HG02885 (cell line): ENCODE data around the gene MRPL42.
"Not testable (repeated sequence)": the region's sequence is repeated elsewhere in the genome, so short reads cannot be mapped to it uniquely, and the experiment has no call there.

Source experiments
- ATAC-seq: cut with Tn5 transposase; IDR thresholded peaks from one replicate; pipeline ENCODE4 v1.9.1; 2021; ENCODE audit warnings: mild to moderate bottlenecking; ENCODE audit not compliant: unreplicated experiment, poor library complexity

The MRPL42 gene

DNA sequence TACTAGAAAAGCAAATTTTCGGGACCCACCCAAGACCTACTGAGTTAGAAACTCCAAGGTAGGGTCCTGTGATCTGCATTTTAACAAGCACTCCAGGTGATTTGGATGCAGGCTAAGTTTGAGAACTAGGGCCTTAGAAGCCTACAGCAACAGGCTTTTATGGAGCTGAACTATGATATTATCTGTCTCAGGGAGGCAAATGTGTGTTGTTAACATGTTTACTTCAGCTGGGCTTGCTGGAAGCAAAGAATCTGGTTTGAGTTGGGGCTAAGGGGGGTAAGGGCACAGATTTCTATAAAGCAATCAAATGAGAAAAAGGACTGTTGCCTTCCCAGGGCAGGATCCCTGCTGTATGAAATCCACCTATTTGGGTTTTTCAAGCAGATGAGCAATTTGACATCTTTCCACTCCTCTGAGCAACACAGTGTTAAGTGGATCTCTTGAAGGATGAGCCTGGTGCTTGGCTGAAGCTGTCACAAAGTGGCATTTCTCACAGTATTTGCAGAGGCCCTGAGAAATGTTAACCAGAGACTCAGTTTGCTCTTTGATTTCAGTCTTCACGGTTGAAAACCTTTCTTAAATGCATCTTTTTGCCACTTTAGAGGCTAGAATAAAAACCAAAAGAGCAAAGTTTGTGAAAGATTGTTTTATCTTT, 68.9 kb downstream of the MRPL42 start:
- ATAC-seq, result no peak

DNA sequence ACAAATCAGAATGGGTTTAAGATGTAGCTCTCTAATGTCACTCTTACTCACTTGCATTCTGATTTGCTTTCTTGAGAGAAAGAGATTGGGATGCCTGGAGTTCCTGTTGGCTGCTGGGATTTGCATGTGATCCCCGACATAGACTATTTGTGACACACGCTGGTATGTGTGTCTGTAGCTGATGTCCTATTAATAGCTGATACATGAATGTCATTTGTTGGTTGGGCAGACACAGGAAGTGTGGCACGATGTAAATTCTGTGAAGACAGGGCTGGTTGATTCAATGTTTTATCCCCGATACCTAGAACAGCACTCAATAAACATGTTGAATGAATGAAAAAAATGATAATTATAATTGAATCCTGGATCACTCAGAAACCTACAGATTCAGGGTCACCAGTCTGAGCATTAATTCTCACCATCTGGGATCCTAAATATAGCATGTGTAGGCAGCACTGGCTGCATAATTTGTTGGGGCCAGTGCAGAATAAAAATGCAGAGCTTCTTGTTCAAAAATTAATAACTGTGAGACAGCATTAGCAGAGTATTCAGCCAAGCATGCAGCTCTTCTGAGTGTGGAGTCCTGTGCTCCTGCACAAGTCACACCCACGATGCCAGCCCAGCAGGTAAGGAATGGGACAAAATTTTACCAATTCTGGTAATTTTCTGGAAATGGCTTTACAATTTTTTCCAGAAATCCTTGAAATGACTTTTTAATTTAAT, 69.6 kb downstream of the MRPL42 start:
- peak; percentile 88 for ATAC-seq

- ATAC-seq, result no peak
Observed at GRCh38 chr12:93537769-93538168, 70.5 kb downstream of the MRPL42 start.

GRCh38 chr12:93539821-93540220, 72.5 kb downstream of the MRPL42 start:
- no peak for ATAC-seq

GRCh38 chr12:93540466-93540865, 73.2 kb downstream of the MRPL42 start:
- ATAC-seq, result no peak

GRCh38 chr12:93541578-93542225, 74.4 kb downstream of the MRPL42 start:
- ATAC-seq, result no peak

GRCh38 chr12:93547778-93548177, 80.5 kb downstream of the MRPL42 start:
- no peak for ATAC-seq

- no peak for ATAC-seq
Observed at GRCh38 chr12:93549174-93549573, 81.9 kb downstream of the MRPL42 start.

DNA sequence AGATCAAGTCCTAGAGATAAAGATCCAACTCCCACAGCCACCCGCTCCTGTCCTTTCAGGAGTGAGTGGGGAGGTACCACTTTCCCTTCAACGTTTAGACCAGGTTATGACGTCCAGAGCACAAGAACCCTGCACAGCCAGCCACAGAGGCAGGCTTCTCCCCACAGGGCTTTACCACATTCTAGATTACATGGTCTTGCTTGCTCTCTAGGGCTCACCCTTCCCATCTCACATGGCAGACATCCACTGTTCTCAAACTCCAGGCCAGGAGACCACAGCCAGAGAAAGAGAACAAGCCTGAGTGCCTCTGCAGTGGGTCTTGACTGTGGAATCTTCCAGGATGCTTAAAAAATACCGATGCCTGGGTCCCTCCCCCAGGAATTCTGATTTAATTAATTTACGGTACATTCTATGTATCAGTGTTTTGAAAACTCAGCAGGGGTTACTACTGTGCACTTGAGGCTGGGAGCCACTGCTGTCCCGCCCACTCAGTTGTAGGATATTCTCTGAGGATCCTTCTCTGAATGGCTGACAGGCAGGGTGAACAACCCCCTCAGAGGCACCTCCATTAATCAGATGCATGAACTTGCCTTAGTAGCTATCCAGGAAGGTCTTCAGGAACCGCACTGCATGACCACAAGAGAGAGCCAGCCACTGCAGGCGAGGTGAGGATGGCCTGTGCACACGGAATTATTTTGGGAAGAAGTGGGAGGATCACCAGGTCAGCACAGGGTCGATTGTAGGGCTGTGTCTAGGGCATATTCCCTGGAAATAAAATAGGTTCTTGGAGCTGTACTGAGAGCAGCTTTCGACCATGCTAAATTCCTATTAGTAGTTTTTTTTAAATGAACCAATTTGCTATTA, 83.7 kb downstream of the MRPL42 start:
- no peak for ATAC-seq

- no peak for ATAC-seq
Observed at GRCh38 chr12:93552427-93552826, 85.1 kb downstream of the MRPL42 start.

- not testable (repeated sequence) for ATAC-seq
Observed at GRCh38 chr12:93557879-93558278, 90.6 kb downstream of the MRPL42 start.

DNA sequence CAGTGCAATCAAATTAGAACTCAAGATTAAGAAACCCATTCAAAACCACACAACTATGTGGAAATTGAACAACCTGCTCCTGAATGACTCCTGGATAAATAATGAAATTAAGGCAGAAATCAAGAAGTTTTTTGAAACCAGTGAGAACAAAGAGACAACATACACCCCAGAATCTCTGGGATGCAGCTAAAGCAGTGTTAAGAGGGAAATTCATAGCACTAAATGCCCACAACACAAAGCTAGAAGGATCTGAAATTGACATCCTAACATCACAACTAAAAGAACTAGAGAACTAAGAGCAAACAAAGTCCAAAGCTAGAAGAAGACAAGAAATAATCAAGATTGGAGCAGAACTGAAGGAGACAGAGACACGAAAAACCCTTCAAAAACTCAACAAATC, 91.4 kb downstream of the MRPL42 start:
- ATAC-seq, result not testable (repeated sequence)

DNA sequence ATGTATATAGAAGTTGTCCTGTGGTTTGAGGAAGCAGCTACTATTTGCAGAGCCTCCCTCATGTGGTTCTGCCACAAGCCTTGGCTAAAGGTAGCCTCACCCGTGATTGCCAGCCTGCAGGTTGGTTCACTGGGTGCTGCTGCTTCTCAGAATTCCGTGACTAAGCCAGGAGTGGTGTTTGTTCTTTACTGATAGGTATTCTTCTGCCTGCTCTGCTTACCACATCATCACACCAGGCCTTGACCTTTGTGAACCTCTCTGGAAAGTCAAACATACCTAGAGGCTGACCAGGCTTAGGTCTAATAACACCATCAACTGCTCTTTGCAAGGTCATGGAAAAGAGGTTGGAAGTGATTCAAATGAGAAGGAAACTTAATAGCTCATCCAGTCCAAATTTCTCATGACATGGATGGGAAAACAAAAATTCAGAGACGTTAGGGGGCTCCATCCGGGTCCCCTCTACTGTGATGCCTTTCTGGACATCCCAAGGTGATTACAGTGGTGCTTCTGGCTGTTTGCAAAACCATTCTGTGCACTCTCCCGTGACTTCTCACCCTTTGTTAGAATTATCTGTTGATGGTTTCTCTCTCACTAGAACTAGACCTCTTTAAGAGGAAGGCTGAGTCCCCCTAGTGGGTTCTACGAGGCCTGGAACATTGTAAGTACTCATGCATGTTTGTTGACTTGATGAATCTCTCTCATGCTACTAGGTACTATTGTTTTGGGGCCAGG, 96.7 kb downstream of the MRPL42 start:
- ATAC-seq, result no peak

DNA sequence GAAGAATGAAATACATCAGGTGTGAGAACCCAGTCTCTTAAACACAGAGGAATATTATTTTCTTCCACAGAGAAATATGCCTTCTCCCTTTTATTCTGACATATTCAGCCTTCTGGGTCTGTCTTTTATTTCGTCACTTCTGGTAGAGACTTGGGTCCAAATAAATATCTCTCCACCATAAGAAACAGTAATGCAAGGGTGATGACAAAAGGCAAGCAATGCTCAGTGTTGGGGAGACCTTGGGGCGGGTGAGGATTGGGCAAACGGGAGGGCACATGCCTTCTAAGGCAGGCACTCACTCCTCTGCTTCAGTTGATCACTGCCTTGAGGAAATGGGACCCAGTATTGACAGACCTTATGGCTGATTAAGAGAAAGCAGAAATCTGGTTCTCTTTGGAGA, 98.4 kb downstream of the MRPL42 start:
- ATAC-seq, result no peak
